AG09309 (cell line): ENCODE results near the gene HYAL2.

Experiments
- DNase-seq: peaks from one replicate; pipeline ENCODE4 v3.0.0-alpha.2; 2010; ENCODE audit warnings: low read depth
- H3K4me3 ChIP-seq: 2 replicates; pipeline ENCODE4 v1.5.1; 2011; ENCODE audit warnings: mild to moderate bottlenecking, low read depth, low read length, moderate library complexity; ENCODE audit not compliant: control insufficient read depth
- CTCF ChIP-seq: IDR thresholded peaks from 2 replicates; pipeline ENCODE4 v1.5.1; 2011; ENCODE audit warnings: mild to moderate bottlenecking, low read depth, low read length, inconsistent platforms; ENCODE audit not compliant: insufficient read depth, control insufficient read depth; ENCODE audit errors: missing control alignments

Gene HYAL2

GRCh38 chr3:50337175-50337861 is 14.8 kb upstream of the HYAL2 start:
- H3K4me3 ChIP-seq: peak overlapping the region; percentile 90
- no peak for TF ChIP-seq CTCF
- DNase-seq: peak; percentile 98

- peak overlapping the region; percentile 90 for H3K4me3 ChIP-seq
- TF ChIP-seq CTCF: no peak
- DNase-seq: no peak
These were observed 14.1 kb upstream of the HYAL2 start for GRCh38 chr3:50336452-50337174.

- no peak for TF ChIP-seq CTCF
- no peak for DNase-seq
- no peak overlapping the region for H3K4me3 ChIP-seq
These were observed 12.0 kb upstream of the HYAL2 start for GRCh38 chr3:50334339-50335075.

GRCh38 chr3:50333744-50334328 is 11.3 kb upstream of the HYAL2 start:
- H3K4me3 ChIP-seq: no peak overlapping the region
- TF ChIP-seq CTCF: no peak
- peak; percentile 45 for DNase-seq

GRCh38 chr3:50331364-50331907 is 8.9 kb upstream of the HYAL2 start:
- no peak for DNase-seq
- TF ChIP-seq CTCF: no peak

GRCh38 chr3:50330330-50330729 is 7.8 kb upstream of the HYAL2 start:
- no peak for TF ChIP-seq CTCF
- DNase-seq: no peak
- no peak overlapping the region for H3K4me3 ChIP-seq

More at GRCh38 chr3:50331364-50331907, 8.9 kb upstream of the HYAL2 start:
- H3K4me3 ChIP-seq: no peak overlapping the region
